Stimulated activated naive CD8-positive, alpha-beta T cell treated with anti-CD3 and anti-CD28 coated beads, Interleukin-15, amount 100 ng/mL, for 72 hours (primary cell): ENCODE measurements around the gene TCEANC2.
A peak's percentile ranks its signal among the peaks of the same experiment; 100 is the strongest.

ENCODE experiments used
- ATAC-seq: fragments of 150-1000 bp; cut with Tn5 transposase; 2 replicates; pipeline ENCODE4 v1.10.0; 2021; ENCODE audit warnings: mild to moderate bottlenecking, moderate library complexity
- DNase-seq, 2 donors: peaks; one replicate each; pipeline ENCODE4 v3.0.0; 2021 to 2022
- H3K27ac Mint-ChIP-seq, 2 donors: one replicate each; pipeline ENCODE4 v1.8.0; 2022; ENCODE audit warnings: mild to moderate bottlenecking in 2 of 2, mixed read lengths in 2 of 2, moderate library complexity in 2 of 2
- H3K27me3 Mint-ChIP-seq: one replicate; pipeline ENCODE4 v1.8.0; 2022; ENCODE audit warnings: mixed read lengths
- H3K4me1 Mint-ChIP-seq: one replicate; pipeline ENCODE4 v1.8.0; 2022; ENCODE audit warnings: mild to moderate bottlenecking, mixed read lengths
- H3K4me3 Mint-ChIP-seq, 2 donors: one replicate each; pipeline ENCODE4 v1.8.0; 2022; ENCODE audit warnings: mild to moderate bottlenecking in 2 of 2, mixed read lengths in 2 of 2, moderate library complexity in 1 of 2
- H3K9me3 Mint-ChIP-seq, 2 donors: one replicate each; pipeline ENCODE4 v1.8.0; 2022; ENCODE audit warnings: mixed read lengths in 2 of 2

Gene TCEANC2

GRCh38 chr1:54149734-54150133, 96.3 kb downstream of the TCEANC2 start:
- Mint-ChIP-seq H3K4me1 (no peaks in the 10 kb centered on the region), H3K27me3 (no peaks in the 10 kb centered on the region), H3K27ac (no peak overlapping the region), H3K4me3 (no peak overlapping the region), H3K9me3 (no peaks in the 10 kb centered on the region)
- ATAC-seq = no peak
- DNase-seq = no peak

GRCh38 chr1:54151013-54151412, 97.6 kb downstream of the TCEANC2 start:
- H3K9me3 Mint-ChIP-seq = no peaks in the 10 kb centered on the region
- no peaks in the 10 kb centered on the region for H3K27me3 Mint-ChIP-seq
- no peaks in the 10 kb centered on the region for H3K4me1 Mint-ChIP-seq
- H3K27ac Mint-ChIP-seq = no peak overlapping the region
- H3K4me3 Mint-ChIP-seq = no peak overlapping the region
- ATAC-seq (no peak), DNase-seq (no peak)

- Mint-ChIP-seq H3K27me3 (no peaks in the 10 kb centered on the region), H3K27ac (peak within 1 kb of the TSS in 1 of 2 donors; percentile 35), H3K9me3 (no peaks in the 10 kb centered on the region), H3K4me1 (no peaks in the 10 kb centered on the region), H3K4me3 (no peak within 1 kb of the TSS)
- no peak for ATAC-seq
- DNase-seq = no peak
Observed at GRCh38 chr1:54152696-54153095, 99.3 kb downstream of the TCEANC2 start, which contains the start of gene CDCP2. Gene CDCP2, minus strand, starts transcription at chr1:54153000. Its CDS starts 78 bp downstream, at chr1:54152922.

GRCh38 chr1:54153535-54154439, 100.4 kb downstream of the TCEANC2 start:
- ATAC-seq (no peak), DNase-seq (no peak)
- Mint-ChIP-seq H3K27ac (no peak overlapping the region), H3K9me3 (no peaks in the 10 kb centered on the region), H3K4me3 (no peak overlapping the region), H3K4me1 (no peaks in the 10 kb centered on the region), H3K27me3 (no peaks in the 10 kb centered on the region)
